ENCODE measurements around the gene TDRD1.

Gene TDRD1

GRCh38 chr10:114174695-114175188 is 4.4 kb upstream of the TDRD1 start:
- no peak for DNase-seq

DNA sequence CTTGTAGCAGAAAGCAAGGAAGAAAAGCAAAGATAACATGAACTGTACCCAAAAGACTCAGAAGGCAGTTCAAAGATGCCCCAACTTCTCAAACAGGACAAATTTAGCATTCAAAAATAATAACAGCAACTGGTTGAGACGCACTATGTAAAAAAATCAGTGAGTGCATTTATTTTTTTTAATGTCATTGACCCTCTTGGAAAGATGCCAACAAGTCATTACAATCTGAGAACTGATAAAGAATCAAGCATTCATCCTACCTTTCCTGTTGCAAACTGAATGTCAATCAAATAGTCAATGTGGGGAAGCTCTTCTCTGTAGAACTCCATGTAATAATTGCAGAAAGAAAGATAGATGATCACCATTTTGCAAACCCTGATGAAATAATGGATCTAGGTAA is 3.5 kb upstream of the TDRD1 start:
- DNase-seq = no peak

DNA sequence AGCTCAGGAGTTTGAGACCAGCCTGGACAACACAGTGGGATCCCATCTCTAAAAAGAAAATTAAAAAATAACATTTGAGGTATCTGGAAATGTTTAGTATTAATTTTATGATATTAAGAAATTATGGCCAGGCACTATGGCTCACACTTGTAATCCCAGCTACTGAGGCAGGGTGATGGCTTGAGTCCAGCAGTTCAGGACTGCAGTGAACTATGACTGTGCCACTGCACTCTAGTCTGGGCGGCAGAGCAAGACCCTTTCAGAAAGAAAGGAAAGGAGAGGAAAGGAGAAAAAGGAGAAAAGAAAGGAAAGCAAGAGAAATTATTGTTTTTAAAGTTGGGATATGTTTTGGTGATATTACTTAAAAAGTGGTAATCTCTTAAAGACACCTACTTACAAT is 2.6 kb upstream of the TDRD1 start:
- no peak for DNase-seq

DNA sequence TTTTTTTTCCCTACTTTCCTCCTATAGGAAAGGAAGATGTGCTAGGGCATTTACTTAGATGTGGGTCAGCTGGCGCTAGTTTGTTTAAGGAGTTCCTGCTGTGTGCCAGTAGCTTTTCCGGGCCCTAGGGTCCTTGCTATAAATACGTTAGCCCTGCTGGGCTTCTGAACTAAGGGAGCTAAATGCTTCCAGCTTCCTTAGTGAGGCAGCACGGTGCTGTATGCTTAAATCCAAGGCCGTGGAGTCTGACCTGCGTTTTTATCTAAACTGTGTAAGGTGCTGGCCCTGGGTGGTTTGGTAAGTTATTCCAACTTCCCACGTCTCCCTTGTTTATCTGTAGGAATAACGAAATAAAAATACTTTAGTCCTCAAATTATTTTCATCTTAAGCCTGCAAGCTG is 594 bp downstream of the TDRD1 start:
- no peak for DNase-seq

DNA sequence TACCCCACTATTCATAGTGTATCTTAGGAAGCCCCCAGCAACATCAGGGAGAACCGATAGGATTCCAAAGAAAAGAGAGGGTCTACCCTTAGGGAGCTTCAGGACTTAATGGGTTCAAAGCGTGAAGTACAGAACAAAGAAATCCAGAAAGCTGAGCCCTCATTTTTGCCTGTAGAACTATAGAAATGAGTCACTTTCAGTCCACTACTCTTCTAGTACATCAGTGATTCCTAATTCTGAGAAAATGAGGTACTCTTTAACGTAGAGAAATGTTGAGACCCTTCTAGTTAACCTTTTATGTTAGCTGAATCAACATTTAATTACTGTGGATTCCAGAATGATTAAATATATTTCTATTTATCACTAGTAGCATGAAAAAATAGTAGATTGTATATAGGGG is 1.8 kb downstream of the TDRD1 start:
- DNase-seq = no peak

GRCh38 chr10:114181971-114182370 is 2.8 kb downstream of the TDRD1 start:
- DNase-seq = no peak

DNA sequence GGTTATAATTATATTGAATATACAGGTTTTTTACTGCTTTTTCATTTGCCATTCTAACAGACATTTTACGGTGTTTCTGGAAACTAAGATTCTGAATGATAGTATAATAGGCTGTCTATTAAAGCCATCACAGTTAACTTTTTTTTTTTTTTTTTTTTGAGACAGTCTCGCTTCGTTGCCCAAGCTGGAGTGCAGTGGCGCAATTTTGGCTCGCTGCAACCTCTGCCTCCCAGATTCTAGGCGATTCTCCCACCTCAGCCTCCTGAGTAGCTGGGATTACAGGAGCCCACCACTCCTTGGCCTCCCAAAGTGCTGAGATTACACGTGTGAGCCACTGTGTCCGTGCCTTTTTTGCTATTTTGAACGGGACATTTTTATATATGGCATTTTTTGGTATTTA is 4.4 kb downstream of the TDRD1 start:
- DNase-seq = no peak

DNA sequence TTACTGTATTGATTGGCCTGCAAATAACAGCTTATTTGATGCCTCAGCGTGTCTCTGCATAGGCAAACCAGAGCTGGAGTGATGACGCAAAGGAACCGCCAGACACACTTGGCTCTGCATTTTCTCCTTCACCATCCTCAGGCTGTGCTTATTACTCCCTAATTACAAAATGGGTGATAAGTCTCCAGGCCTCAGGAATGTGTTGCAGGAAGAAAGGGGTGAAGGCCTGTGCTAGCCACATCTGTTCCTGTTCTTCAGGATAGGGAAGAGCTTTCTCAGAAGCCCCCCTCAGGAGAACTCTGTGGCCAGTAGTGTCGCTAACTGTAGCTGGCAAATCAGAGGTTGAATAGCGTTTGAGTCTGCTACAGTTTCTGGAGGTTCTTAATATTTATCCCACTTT is 5.1 kb downstream of the TDRD1 start:
- DNase-seq = no peak

- no peak for DNase-seq
Measured at GRCh38 chr10:114188001-114188400, 8.8 kb downstream of the TDRD1 start.

- DNase-seq = no peak
Measured at GRCh38 chr10:114188900-114189299, 9.7 kb downstream of the TDRD1 start.

DNA sequence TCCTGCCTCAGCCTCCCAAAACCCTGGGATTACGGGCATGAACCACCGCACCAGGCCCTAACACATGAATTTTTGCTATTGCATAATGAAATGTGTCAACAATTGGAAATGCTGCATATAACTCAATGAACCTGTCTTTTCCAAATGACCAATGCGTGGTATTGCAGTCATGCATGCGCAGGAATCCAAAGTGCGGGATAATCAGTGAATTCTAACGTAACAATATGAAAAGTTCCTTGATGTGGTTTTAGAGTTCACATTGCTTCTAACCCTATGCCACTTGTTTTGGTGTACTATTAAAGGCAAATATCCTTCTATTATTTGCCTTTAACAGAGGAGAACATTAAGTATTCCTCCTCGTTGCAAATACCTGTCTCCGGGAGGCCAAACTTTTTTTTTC is 10.5 kb downstream of the TDRD1 start:
- DNase-seq = no peak

- DNase-seq = no peak
Measured at GRCh38 chr10:114195079-114195478, 15.9 kb downstream of the TDRD1 start.

DNA sequence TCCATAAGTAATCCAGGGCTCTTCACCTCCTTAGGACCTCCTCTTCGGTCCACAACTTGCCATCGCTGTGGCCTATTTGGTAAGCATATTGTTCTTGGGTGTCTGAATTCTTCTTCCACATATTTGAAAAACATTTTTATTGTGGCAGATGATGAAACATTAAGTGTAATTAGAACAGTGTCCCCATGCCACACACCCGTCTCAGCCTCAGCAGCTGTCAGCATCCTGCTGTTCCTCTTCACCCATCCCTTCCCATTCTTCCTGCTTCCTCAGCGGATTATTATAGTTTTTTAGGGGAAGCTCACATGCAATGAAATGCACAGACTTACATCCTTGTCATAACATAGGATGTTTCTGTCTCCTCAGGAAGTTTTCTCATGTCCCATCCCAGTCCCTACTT is 20.1 kb downstream of the TDRD1 start:
- DNase-seq = no peak

- DNase-seq = no peak
Measured at GRCh38 chr10:114202812-114203211, 23.7 kb downstream of the TDRD1 start.

- DNase-seq = no peak
Measured at GRCh38 chr10:114206902-114207301, 27.7 kb downstream of the TDRD1 start.

DNA sequence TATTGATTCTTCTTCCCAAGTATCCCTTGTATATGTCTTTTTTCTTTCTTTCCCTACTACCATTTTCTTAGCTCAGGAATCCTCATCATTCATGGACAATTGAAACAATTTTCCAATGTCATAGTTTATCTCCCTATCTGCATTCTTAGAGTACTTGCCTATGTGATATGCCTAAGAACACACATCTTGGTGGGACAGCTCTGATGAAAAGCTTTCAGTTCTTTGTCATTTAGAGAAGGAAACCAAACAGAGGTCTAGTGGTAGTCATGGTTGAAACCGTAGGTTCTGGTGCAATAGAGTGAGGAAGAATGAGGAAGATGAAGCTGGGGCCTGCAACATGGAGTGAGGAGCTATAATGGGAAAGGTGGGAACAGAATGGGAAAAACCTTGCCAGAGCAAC is 28.2 kb downstream of the TDRD1 start:
- DNase-seq = no peak

DNA sequence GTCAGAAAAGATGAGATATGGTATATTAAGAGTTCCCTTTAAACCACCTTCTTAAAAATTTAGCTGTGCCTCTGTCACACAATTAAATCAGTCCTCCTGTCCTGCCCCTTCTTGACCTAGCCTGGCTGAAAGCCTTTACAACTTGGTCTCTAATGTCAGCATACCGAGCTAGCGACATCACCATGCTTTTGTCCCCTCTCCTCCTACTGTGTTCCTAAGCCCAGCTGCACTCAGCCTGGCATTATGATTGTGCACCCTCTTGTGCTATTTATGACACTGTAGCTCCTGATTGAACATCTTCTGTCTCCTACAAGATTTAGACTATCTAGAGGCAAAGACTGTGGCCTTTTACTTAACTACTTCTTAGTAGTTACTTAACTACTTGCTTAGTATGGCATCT is 29.2 kb downstream of the TDRD1 start:
- no peak for DNase-seq

DNA sequence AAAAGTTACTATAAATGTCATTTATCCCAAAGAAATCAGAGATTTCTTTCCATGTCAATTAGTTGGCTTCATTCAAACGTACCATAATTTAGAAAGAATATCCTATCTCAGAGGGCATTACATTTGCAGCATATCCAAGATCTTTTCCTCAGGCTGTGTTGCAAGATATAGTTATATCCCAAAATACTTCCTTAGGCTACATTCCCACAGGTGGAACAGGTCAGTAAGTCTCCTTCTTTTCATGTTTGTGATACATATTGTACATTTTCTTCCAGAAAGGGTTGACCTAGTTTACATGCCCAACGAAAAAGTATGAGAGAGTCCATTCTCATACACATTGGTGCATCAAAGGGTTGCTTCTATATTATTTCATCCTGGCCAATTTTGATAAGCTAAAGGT is 33.0 kb downstream of the TDRD1 start:
- no peak for DNase-seq

- no peak for DNase-seq
Measured at GRCh38 chr10:114215033-114215432, 35.9 kb downstream of the TDRD1 start.

- DNase-seq = no peak
Measured at GRCh38 chr10:114220281-114220680, 41.1 kb downstream of the TDRD1 start.

- DNase-seq = no peak
Measured at GRCh38 chr10:114221235-114221634, 42.1 kb downstream of the TDRD1 start.

DNA sequence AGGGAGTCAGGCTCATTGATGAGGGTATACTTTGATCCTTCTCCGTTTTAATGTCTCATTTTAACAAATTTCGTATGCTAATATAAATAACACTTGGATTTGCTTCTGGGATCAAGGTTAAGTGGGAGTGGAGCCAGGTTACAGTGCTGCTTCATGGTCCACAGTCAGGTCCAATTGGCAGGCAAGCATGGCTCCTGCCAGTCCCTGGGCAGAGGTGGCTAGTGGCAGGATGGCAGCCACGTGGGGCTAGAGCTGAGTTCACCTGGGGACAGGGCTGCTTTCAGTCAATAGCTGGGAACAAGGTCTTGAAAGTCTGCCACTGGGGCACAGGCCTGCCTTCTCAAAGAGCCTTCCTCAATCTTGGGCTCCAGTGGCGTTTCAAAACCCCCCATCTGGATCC is 43.9 kb downstream of the TDRD1 start:
- no peak for DNase-seq

GRCh38 chr10:114228156-114228555 is 49.0 kb downstream of the TDRD1 start:
- no peak for DNase-seq

GRCh38 chr10:114232561-114233176 is 53.5 kb downstream of the TDRD1 start:
- no peak for DNase-seq

GRCh38 chr10:114233482-114233881 is 54.3 kb downstream of the TDRD1 start:
- DNase-seq = no peak

GRCh38 chr10:114234132-114234531 is 55.0 kb downstream of the TDRD1 start:
- no peak for DNase-seq

Data from GDM1 (cell line).